GM13976 (cell line): ENCODE results near the gene CACNA2D3.

Experiments used
- DNase-seq: peaks from one replicate; pipeline ENCODE4 v3.0.0; 2012; ENCODE audit warnings: low spot score
- CTCF ChIP-seq: IDR thresholded peaks from 2 replicates; pipeline ENCODE4 v1.5.1; 2012; ENCODE audit warnings: borderline replicate concordance, mild to moderate bottlenecking; ENCODE audit not compliant: insufficient read depth; ENCODE audit errors: extremely low read depth, missing control alignments, control extremely low read depth
- in situ Hi-C: fragments of 300-500 bp; cut with MboI; formaldehyde crosslinking; loops from one replicate; pipeline ENCODE4 v1.12.0; 2022; ENCODE audit warnings: low sequenced_read_pairs, mixed read lengths, inconsistent platforms; ENCODE audit not compliant: unreplicated experiment

The CACNA2D3 gene

GRCh38 chr3:54198556-54198955 is 76.2 kb downstream of the CACNA2D3 start:
- no peak for TF ChIP-seq CTCF
- in situ Hi-C loops = no loop called here
- no peak for DNase-seq

GRCh38 chr3:54202054-54202453 is 79.7 kb downstream of the CACNA2D3 start:
- no peak for TF ChIP-seq CTCF
- DNase-seq = no peak
- in situ Hi-C loops = no loop called here

- no peak for DNase-seq
- no peak for TF ChIP-seq CTCF
- in situ Hi-C loops = no loop called here
Measured at GRCh38 chr3:54202651-54203248, 80.4 kb downstream of the CACNA2D3 start.

GRCh38 chr3:54206874-54207273 is 84.5 kb downstream of the CACNA2D3 start:
- in situ Hi-C loops = no loop called here
- TF ChIP-seq CTCF = no peak
- no peak for DNase-seq

GRCh38 chr3:54211097-54211496 is 88.7 kb downstream of the CACNA2D3 start:
- DNase-seq = no peak
- in situ Hi-C loops = no loop called here

GRCh38 chr3:54212723-54213122 is 90.4 kb downstream of the CACNA2D3 start:
- TF ChIP-seq CTCF = no peak
- in situ Hi-C loops = no loop called here
- DNase-seq = no peak

More at GRCh38 chr3:54211097-54211496, 88.7 kb downstream of the CACNA2D3 start:
- TF ChIP-seq CTCF = no peak
